ENCODE results near the gene SLC34A2.

SLC34A2 gene

GRCh38 chr4:25725870-25726269 lies 70.2 kb downstream of the SLC34A2 start:
- no peak overlapping the region for H3K4me3 ChIP-seq (ENCODE audit: insufficient read depth, low read length, poor library complexity, severe bottlenecking)
- H3K9me2 ChIP-seq (replicated peaks; ENCODE audit: insufficient read depth, low read length) = no peaks in the 10 kb centered on the region
- no peaks in the 10 kb centered on the region for H3K79me2 ChIP-seq (ENCODE audit: insufficient read depth, low read length)
- no peak overlapping the region for H3K27ac ChIP-seq (ENCODE audit: low read depth, low read length)
- TF ChIP-seq EZH2phosphoT487 (conservative IDR thresholded peaks at IDR 0.05; ENCODE audit: low read length) (no peak), CTCF (IDR thresholded peaks at IDR 0.05; ENCODE audit: insufficient read depth, low read length, poor library complexity, severe bottlenecking) (no peak)
- H3F3A ChIP-seq (ENCODE audit: insufficient read depth) = no peaks in the 10 kb centered on the region
- no peaks in the 10 kb centered on the region for H4K20me1 ChIP-seq (ENCODE audit: low read depth, low read length)
- no peaks in the 10 kb centered on the region for H3K9me3 ChIP-seq (ENCODE audit: insufficient read depth, low read length)
- H2AFZ ChIP-seq (ENCODE audit: low read depth, low read length, severe bottlenecking) = no peak overlapping the region
- H3K27me3 ChIP-seq (ENCODE audit: low read length) = no peaks in the 10 kb centered on the region
- no peak overlapping the region for H3K4me2 ChIP-seq (ENCODE audit: low read depth, low read length, poor library complexity, severe bottlenecking)
- no peak overlapping the region for H3K9ac ChIP-seq (ENCODE audit: low read length)
- H3K36me3 ChIP-seq (ENCODE audit: low read length) = no peaks in the 10 kb centered on the region

GRCh38 chr4:25727711-25728493 lies 72.3 kb downstream of the SLC34A2 start:
- H3K4me3 ChIP-seq (ENCODE audit: insufficient read depth, low read length, poor library complexity, severe bottlenecking) = no peak overlapping the region
- H3K36me3 ChIP-seq (ENCODE audit: low read length) = no peaks in the 10 kb centered on the region
- no peaks in the 10 kb centered on the region for H3K27me3 ChIP-seq (ENCODE audit: low read length)
- H3K9me3 ChIP-seq (ENCODE audit: insufficient read depth, low read length) = no peaks in the 10 kb centered on the region
- no peak for TF ChIP-seq EZH2phosphoT487 (conservative IDR thresholded peaks at IDR 0.05; ENCODE audit: low read length)
- no peak for TF ChIP-seq CTCF (IDR thresholded peaks at IDR 0.05; ENCODE audit: insufficient read depth, low read length, poor library complexity, severe bottlenecking)
- H3K4me2 ChIP-seq (ENCODE audit: low read depth, low read length, poor library complexity, severe bottlenecking) = no peak overlapping the region
- no peaks in the 10 kb centered on the region for H3K9me2 ChIP-seq (replicated peaks; ENCODE audit: insufficient read depth, low read length)
- no peaks in the 10 kb centered on the region for H3F3A ChIP-seq (ENCODE audit: insufficient read depth)
- no peak overlapping the region for H2AFZ ChIP-seq (ENCODE audit: low read depth, low read length, severe bottlenecking)
- H3K27ac ChIP-seq (ENCODE audit: low read depth, low read length) = no peak overlapping the region
- H3K9ac ChIP-seq (ENCODE audit: low read length) = no peak overlapping the region
- H3K79me2 ChIP-seq (ENCODE audit: insufficient read depth, low read length) = no peaks in the 10 kb centered on the region
- no peaks in the 10 kb centered on the region for H4K20me1 ChIP-seq (ENCODE audit: low read depth, low read length)
